ENCODE results near the gene LLCFC1.

Gene LLCFC1

DNA sequence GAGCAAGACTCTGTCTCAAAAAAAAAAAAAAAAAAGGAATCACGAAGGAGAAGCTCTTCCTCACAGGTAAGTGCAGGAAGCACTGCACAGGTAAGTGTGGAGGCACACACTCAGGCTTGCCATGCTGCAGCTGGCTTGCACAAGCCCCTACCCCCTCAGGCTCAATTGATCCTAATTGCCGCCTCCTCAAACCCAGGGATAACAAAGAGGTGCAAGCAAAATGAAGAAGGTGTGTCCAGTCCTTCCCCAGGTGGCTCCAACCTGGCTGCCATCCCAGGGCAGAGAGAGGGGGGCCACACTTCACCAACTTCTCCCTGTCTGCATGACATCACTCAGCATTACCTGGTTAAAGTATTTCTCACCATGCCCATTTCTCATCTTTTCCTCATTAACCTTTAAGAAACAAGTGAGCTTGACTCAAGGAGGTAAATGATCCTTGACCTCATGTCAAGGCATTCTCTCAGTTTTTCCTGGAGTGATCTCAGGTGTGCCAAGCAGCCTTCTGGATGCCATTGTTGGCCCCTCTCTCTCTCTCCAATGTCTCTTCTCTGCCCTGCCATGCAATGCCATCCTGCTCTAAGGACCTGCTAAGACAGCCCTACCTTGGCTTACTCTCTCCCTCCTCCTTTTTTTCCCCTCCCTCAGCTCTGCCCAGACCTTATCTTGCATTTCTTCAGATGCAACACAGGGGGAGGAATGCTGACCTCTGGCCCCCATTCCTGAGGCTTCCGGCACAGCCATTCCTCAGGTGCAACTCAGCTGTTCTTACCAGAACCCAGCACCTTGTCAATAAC is 40.7 kb upstream of the LLCFC1 start:
- Histone ChIP-seq H3K27ac (ENCODE audit: low read depth, low read length) (no peak overlapping the region), H3K36me3 (ENCODE audit: control insufficient read depth, insufficient read depth, low read length) (no peaks in the 10 kb centered on the region), H3K9ac (ENCODE audit: low read depth, low read length) (no peak overlapping the region), H3K27me3 (ENCODE audit: control insufficient read depth, insufficient read depth, low read length) (no peaks in the 10 kb centered on the region), H3K9me3 (ENCODE audit: control insufficient read depth, insufficient read depth, low read length) (0 out of 2 replicates have a peak, but pooled peaks cover 2% of the 10 kb centered on the region), H3K4me1 (ENCODE audit: control insufficient read depth, insufficient read depth, low read length) (no peaks in the 10 kb centered on the region; the same call in 1 of the 2 replicates), H3K4me3 (ENCODE audit: low read depth, low read length) (no peak overlapping the region)

DNA sequence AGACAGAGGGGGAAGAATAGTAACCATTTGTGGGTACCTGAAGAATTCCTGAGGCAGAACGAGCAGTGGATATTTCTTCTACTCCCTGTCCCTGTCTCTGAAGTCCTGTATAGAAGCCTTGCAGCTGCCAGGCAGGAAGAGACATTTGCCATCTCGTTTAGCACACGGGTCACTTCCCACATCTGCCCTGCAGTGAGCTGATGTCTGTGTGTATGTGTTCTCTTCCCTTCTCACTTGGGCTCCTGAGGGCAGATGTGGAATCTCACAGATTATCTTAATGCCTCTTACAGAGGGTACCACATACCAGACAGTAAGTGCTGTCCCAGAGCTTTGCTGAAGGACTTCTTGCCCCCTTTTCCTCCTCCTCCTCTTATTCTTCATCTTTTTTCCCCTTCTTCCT is 39.6 kb upstream of the LLCFC1 start:
- H3K4me1 ChIP-seq (ENCODE audit: control insufficient read depth, insufficient read depth, low read length), result no peaks in the 10 kb centered on the region; the same call in 1 of the 2 replicates
- H3K27me3 ChIP-seq (ENCODE audit: control insufficient read depth, insufficient read depth, low read length), result no peaks in the 10 kb centered on the region
- no peaks in the 10 kb centered on the region for H3K36me3 ChIP-seq (ENCODE audit: control insufficient read depth, insufficient read depth, low read length)
- no peak overlapping the region for H3K9ac ChIP-seq (ENCODE audit: low read depth, low read length)
- H3K4me3 ChIP-seq (ENCODE audit: low read depth, low read length), result no peak overlapping the region
- no peak overlapping the region for H3K27ac ChIP-seq (ENCODE audit: low read depth, low read length)
- H3K9me3 ChIP-seq (ENCODE audit: control insufficient read depth, insufficient read depth, low read length), result peaks cover 9% of the 10 kb centered on the region; the same call in 1 of the 2 replicates

DNA sequence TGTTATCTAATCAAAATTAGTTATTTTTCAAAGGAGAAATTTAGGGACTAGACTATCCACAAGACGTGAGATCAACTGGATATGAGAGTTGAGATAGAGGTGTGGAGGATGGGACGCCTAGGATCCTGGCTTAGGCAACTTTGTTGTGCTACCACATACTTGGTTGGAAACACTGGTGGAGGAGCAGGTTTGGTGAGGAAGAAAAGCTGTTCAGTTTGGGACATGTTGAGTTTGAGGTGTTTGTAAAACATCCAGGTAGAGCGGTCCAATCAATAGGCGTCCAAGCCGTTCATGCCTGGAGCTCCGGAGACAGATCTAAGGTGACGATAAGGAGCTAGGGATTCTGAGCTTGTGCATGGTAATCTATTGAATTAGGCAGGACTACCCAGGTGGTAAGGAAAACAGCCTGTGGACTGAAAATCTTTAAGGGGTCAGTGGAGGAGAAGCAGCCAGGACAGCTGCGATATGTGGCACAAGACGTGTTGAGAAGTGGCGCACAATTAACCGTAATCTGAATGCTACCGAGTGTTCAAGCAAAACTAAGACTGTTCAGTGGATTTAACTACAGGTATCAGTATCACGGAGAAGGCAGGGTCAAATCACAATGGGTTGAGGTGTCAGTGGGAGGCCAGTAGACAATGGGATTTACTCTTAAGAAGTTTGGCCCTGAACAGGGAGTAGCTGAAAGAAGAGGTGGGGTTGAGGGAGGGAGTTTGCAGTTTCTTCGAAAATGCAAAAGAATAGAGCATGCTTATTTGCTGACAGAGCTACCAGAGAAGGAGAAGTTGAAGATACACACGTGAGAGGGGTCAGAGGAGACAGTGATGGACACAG is 37.6 kb upstream of the LLCFC1 start:
- Histone ChIP-seq H3K27ac (ENCODE audit: low read depth, low read length) (no peak overlapping the region), H3K4me3 (ENCODE audit: low read depth, low read length) (no peak overlapping the region), H3K27me3 (ENCODE audit: control insufficient read depth, insufficient read depth, low read length) (no peaks in the 10 kb centered on the region), H3K9ac (ENCODE audit: low read depth, low read length) (no peak overlapping the region), H3K9me3 (ENCODE audit: control insufficient read depth, insufficient read depth, low read length) (peaks cover 23% of the 10 kb centered on the region), H3K36me3 (ENCODE audit: control insufficient read depth, insufficient read depth, low read length) (no peaks in the 10 kb centered on the region), H3K4me1 (ENCODE audit: control insufficient read depth, insufficient read depth, low read length) (no peaks in the 10 kb centered on the region; the same call in 1 of the 2 replicates)

DNA sequence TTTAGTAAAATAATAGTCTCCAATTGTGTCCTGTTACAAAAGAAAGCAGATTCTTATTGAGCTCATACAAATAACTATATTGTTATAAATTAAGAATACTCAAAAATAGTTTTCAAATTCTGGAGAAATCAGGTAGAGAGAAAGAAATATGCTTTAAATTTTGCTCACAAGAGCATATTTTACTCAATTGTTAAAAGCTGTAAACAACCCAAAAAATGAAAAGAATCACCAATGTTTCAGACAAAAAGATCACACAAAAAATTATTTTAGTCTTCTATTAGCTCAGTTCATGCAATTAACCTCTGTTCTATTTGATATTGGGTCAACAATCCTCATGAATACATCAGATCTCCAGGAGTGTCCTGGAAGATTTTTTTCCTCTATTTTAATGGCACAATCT is 35.2 kb upstream of the LLCFC1 start:
- Histone ChIP-seq H3K36me3 (ENCODE audit: control insufficient read depth, insufficient read depth, low read length) (no peaks in the 10 kb centered on the region), H3K4me3 (ENCODE audit: low read depth, low read length) (no peak overlapping the region), H3K27me3 (ENCODE audit: control insufficient read depth, insufficient read depth, low read length) (no peaks in the 10 kb centered on the region), H3K9me3 (ENCODE audit: control insufficient read depth, insufficient read depth, low read length) (peaks cover 27% of the 10 kb centered on the region), H3K4me1 (ENCODE audit: control insufficient read depth, insufficient read depth, low read length) (no peaks in the 10 kb centered on the region; the same call in 1 of the 2 replicates), H3K9ac (ENCODE audit: low read depth, low read length) (no peak overlapping the region), H3K27ac (ENCODE audit: low read depth, low read length) (no peak overlapping the region)

DNA sequence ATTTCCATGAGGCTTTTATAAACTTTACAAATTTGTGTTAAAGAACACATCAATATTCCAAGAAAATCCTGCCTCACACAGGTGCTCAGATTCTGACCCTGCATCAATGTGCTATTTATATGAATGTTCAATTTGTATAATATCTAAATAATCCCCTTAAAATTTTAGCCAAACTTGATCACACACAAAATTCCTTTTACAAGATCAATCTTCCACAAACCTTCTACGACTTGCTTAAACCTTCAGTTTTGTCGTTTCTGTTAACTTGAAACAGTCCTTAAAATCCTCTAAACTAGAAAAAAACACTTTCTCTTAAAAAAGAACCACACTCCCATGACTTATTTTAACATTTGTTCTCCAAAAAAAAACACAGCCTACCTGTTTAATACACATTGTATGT is 33.5 kb upstream of the LLCFC1 start:
- Histone ChIP-seq H3K27ac (ENCODE audit: low read depth, low read length) (no peak overlapping the region), H3K4me3 (ENCODE audit: low read depth, low read length) (no peak overlapping the region), H3K9me3 (ENCODE audit: control insufficient read depth, insufficient read depth, low read length) (peaks cover 27% of the 10 kb centered on the region)

DNA sequence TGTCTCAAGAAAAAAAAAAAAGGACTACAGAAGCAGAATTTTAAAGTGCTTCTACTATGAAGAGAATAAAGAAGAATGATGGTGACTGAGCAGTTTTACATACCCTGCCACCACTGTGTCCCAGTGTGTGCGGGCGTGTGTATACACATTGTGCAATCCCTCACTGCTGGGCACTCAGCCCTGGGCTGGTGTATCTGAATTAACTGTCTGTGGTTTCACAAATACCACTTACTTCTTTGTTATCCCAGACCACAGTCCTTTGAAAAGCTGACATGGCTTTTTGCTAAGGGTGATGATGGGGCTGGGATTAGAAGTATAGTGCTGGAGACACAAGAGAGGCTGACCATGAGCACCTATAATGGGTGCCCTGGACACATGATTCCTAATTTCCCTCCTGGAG is 32.6 kb upstream of the LLCFC1 start:
- Histone ChIP-seq H3K9ac (ENCODE audit: low read depth, low read length) (no peak overlapping the region), H3K36me3 (ENCODE audit: control insufficient read depth, insufficient read depth, low read length) (no peaks in the 10 kb centered on the region), H3K27ac (ENCODE audit: low read depth, low read length) (no peak overlapping the region), H3K9me3 (ENCODE audit: control insufficient read depth, insufficient read depth, low read length) (peaks cover 27% of the 10 kb centered on the region), H3K27me3 (ENCODE audit: control insufficient read depth, insufficient read depth, low read length) (no peaks in the 10 kb centered on the region), H3K4me1 (ENCODE audit: control insufficient read depth, insufficient read depth, low read length) (no peaks in the 10 kb centered on the region; the same call in 1 of the 2 replicates), H3K4me3 (ENCODE audit: low read depth, low read length) (no peak overlapping the region)

More for the DNA sequence above, 33.5 kb upstream of the LLCFC1 start:
- no peaks in the 10 kb centered on the region for H3K36me3 ChIP-seq (ENCODE audit: control insufficient read depth, insufficient read depth, low read length)
- H3K27me3 ChIP-seq (ENCODE audit: control insufficient read depth, insufficient read depth, low read length), result no peaks in the 10 kb centered on the region
- H3K9ac ChIP-seq (ENCODE audit: low read depth, low read length), result no peak overlapping the region
- no peaks in the 10 kb centered on the region; the same call in 1 of the 2 replicates for H3K4me1 ChIP-seq (ENCODE audit: control insufficient read depth, insufficient read depth, low read length)

DNA sequence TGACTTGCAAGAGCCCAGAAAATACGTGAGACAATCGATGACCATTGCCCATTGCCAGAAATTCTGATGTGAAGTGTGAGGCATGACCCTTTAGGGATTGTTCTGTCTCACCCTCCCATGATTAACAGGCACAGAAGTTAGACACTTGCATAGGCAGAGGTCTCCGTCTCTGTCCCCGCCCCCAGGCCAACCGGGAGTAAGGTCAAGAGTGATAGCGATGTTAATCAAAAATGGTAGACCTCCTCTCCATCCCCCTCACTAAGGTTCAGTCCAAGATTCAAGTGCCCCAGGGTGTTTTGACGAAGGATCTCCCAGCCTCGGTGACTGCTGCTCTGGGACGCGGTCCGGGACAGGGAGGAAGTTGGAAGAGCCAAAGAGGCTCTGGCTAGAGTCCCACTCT is 31.0 kb upstream of the LLCFC1 start:
- Histone ChIP-seq H3K36me3 (ENCODE audit: control insufficient read depth, insufficient read depth, low read length) (no peaks in the 10 kb centered on the region), H3K9ac (ENCODE audit: low read depth, low read length) (no peak overlapping the region), H3K4me1 (ENCODE audit: control insufficient read depth, insufficient read depth, low read length) (no peaks in the 10 kb centered on the region), H3K4me3 (ENCODE audit: low read depth, low read length) (no peak overlapping the region), H3K9me3 (ENCODE audit: control insufficient read depth, insufficient read depth, low read length) (peaks cover 27% of the 10 kb centered on the region), H3K27me3 (ENCODE audit: control insufficient read depth, insufficient read depth, low read length) (no peaks in the 10 kb centered on the region), H3K27ac (ENCODE audit: low read depth, low read length) (no peak overlapping the region)

DNA sequence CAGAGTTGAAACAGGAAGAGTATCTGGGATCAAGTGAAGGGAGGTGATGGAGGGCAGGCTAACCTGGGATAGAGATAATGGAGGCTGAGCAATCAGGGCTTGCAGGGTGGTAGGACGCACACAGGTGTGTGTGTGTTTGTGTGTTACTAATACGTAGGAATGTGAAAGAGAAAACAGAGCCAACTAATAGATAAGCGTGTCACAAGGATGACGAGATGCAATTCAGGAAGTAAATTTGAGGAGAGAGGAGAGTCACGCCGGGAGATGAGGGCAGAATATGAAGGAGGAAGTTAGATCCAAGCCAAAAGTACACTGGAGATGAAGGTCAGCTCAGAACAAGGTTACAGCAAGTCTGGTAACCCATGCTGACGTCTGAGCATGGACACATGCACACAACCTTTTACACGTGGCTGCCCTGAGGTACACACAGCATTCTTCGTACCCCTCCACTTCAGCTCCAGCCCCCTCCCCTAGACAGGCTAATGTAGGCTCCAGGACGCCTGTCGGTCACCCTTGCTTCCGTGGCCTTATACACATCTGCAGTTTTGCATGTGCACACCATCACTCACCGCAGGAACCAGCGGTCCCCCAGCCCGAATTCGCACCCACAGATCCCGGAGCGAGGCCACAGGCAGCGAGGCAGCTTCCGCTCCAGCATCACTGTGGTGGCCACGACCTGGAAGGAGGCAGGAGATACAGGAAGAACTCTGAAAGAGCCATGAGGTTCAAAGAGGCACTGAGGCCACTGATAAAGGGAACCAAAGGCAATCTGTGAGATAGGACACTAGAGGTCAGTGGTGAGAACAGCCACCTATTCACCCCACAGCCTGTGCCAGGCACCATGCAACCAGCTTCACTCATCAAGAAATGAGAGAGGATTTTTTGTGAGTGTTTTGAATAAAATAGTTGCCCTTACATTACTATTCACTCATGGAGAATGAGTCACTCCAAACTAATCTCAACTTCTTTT is 30.1 kb upstream of the LLCFC1 start:
- Histone ChIP-seq H3K4me3 (ENCODE audit: low read depth, low read length) (no peak overlapping the region), H3K27ac (ENCODE audit: low read depth, low read length) (no peak overlapping the region), H3K9ac (ENCODE audit: low read depth, low read length) (no peak overlapping the region), H3K27me3 (ENCODE audit: control insufficient read depth, insufficient read depth, low read length) (no peaks in the 10 kb centered on the region), H3K9me3 (ENCODE audit: control insufficient read depth, insufficient read depth, low read length) (peaks cover 20% of the 10 kb centered on the region), H3K4me1 (ENCODE audit: control insufficient read depth, insufficient read depth, low read length) (no peaks in the 10 kb centered on the region), H3K36me3 (ENCODE audit: control insufficient read depth, insufficient read depth, low read length) (no peaks in the 10 kb centered on the region)

DNA sequence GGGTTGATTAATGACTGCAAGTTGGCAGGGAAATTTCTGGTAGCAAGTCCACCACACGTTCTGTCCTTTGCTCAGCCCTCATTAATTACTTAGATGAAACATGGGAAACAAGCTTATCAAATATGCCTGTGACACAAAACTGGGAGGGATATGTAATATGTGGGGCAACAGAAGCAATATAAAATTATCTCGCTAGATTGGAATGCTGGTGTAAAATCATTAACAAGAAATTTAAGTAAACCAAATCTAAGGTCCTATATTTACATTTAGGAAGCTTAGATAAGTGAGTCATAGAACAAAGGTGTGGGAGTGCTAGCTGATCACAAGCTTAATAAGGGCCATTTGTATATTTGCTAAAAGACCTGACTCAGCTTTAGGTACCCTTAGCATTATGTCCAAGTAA is 29.3 kb upstream of the LLCFC1 start:
- Histone ChIP-seq H3K4me1 (ENCODE audit: control insufficient read depth, insufficient read depth, low read length) (no peaks in the 10 kb centered on the region), H3K4me3 (ENCODE audit: low read depth, low read length) (no peak overlapping the region), H3K9me3 (ENCODE audit: control insufficient read depth, insufficient read depth, low read length) (peaks cover 15% of the 10 kb centered on the region), H3K9ac (ENCODE audit: low read depth, low read length) (no peak overlapping the region), H3K27me3 (ENCODE audit: control insufficient read depth, insufficient read depth, low read length) (no peaks in the 10 kb centered on the region), H3K27ac (ENCODE audit: low read depth, low read length) (no peak overlapping the region), H3K36me3 (ENCODE audit: control insufficient read depth, insufficient read depth, low read length) (no peaks in the 10 kb centered on the region)

DNA sequence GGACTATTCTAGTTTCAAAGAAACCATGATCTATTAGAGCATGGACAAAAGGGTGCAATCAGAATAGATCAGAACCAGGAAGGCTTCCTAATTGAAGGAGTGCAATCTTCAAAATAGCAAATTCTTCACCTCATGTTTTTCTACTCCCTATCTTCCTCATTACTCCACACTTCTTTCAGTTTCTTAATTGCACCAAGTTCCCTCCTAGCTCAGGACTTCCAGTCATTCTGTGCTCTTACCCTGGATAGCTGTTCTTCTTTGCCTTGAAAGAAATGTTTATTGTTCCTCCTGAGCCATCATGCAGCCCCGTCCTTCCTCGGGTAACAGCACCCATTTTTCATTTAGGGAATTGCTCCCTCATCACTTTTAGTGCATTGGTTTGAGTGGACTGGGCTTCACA is 28.8 kb upstream of the LLCFC1 start:
- Histone ChIP-seq H3K4me1 (ENCODE audit: control insufficient read depth, insufficient read depth, low read length) (no peaks in the 10 kb centered on the region), H3K27me3 (ENCODE audit: control insufficient read depth, insufficient read depth, low read length) (no peaks in the 10 kb centered on the region), H3K4me3 (ENCODE audit: low read depth, low read length) (no peak overlapping the region), H3K9me3 (ENCODE audit: control insufficient read depth, insufficient read depth, low read length) (peaks cover 13% of the 10 kb centered on the region), H3K36me3 (ENCODE audit: control insufficient read depth, insufficient read depth, low read length) (no peaks in the 10 kb centered on the region), H3K27ac (ENCODE audit: low read depth, low read length) (no peak overlapping the region), H3K9ac (ENCODE audit: low read depth, low read length) (no peak overlapping the region)
